WTC11 (cell line): ENCODE results near the gene CAMTA1.

Source experiments
- CBFB ChIP-seq: sonication (generic); formaldehyde crosslinking; IDR thresholded peaks from 2 replicates; pipeline ENCODE4 v1.8.1; 2022; ENCODE audit warnings: mild to moderate bottlenecking, low read depth, missing genetic modification reagents
- E2F1 ChIP-seq: sonication (generic); formaldehyde crosslinking; IDR thresholded peaks from 2 replicates; pipeline ENCODE4 v1.8.0; 2022; ENCODE audit warnings: mild to moderate bottlenecking, missing genetic modification reagents
- GABPB1 ChIP-seq: sonication (generic); formaldehyde crosslinking; IDR thresholded peaks from 2 replicates; pipeline ENCODE4 v1.8.1; 2023; ENCODE audit warnings: mild to moderate bottlenecking, missing genetic modification reagents
- MAX ChIP-seq: sonication (generic); formaldehyde crosslinking; IDR thresholded peaks from 2 replicates; pipeline ENCODE4 v1.8.0; 2022; ENCODE audit warnings: mild to moderate bottlenecking, missing genetic modification reagents
- MYBL2 ChIP-seq: sonication (generic); formaldehyde crosslinking; IDR thresholded peaks from 2 replicates; pipeline ENCODE4 v1.8.1; 2023; ENCODE audit warnings: mild to moderate bottlenecking, moderate library complexity, missing genetic modification reagents
- NR1H2 ChIP-seq: sonication (generic); formaldehyde crosslinking; IDR thresholded peaks from 2 replicates; pipeline ENCODE4 v1.9.0; 2021; ENCODE audit warnings: mild to moderate bottlenecking, moderate library complexity, missing genetic modification reagents
- TP53 ChIP-seq: sonication (generic); formaldehyde crosslinking; IDR thresholded peaks from 2 replicates; pipeline ENCODE4 v1.8.1; 2023; ENCODE audit warnings: mild to moderate bottlenecking, missing genetic modification reagents
- ZMAT4 ChIP-seq: fragments of 250-450 bp; sonication (Bioruptor Pico); IDR thresholded peaks from 2 replicates; pipeline ENCODE4 v1.9.0; 2021; ENCODE audit warnings: mild to moderate bottlenecking
- ZNF317 ChIP-seq: sonication (generic); formaldehyde crosslinking; IDR thresholded peaks from 2 replicates; pipeline ENCODE4 v1.8.1; 2023; ENCODE audit warnings: low read depth, mild to moderate bottlenecking, moderate library complexity, missing genetic modification reagents, borderline replicate concordance
- ZNF512 ChIP-seq: sonication (generic); formaldehyde crosslinking; IDR thresholded peaks from 2 replicates; pipeline ENCODE4 v1.8.1; 2022; ENCODE audit warnings: missing genetic modification reagents, borderline replicate concordance
- TF ChIP-seq, protein P1 (sequence below): fragments of 200-600 bp; IDR thresholded peaks from 2 replicates; pipeline ENCODE4 v1.8.0; 2022; ENCODE audit warnings: antibody characterized with exemption
- TF ChIP-seq, protein P2 (sequence below): sonication (generic); formaldehyde crosslinking; IDR thresholded peaks from 2 replicates; pipeline ENCODE4 v1.8.0; 2022; ENCODE audit warnings: mild to moderate bottlenecking, missing genetic modification reagents
- TF ChIP-seq, protein P3 (sequence below): sonication (generic); formaldehyde crosslinking; IDR thresholded peaks from 2 replicates; pipeline ENCODE4 v1.8.1; 2022; ENCODE audit warnings: low read depth, mild to moderate bottlenecking, moderate library complexity, missing genetic modification reagents, borderline replicate concordance

GRCh38 chr1:7575041-7575400, 789.8 kb downstream of the CAMTA1 start:
- no peak for TF ChIP-seq ZNF512 (CRISPR knock-in tag)
- no peak for TF ChIP-seq NR1H2 (CRISPR knock-in tag)
- TF ChIP-seq, protein P1, sequence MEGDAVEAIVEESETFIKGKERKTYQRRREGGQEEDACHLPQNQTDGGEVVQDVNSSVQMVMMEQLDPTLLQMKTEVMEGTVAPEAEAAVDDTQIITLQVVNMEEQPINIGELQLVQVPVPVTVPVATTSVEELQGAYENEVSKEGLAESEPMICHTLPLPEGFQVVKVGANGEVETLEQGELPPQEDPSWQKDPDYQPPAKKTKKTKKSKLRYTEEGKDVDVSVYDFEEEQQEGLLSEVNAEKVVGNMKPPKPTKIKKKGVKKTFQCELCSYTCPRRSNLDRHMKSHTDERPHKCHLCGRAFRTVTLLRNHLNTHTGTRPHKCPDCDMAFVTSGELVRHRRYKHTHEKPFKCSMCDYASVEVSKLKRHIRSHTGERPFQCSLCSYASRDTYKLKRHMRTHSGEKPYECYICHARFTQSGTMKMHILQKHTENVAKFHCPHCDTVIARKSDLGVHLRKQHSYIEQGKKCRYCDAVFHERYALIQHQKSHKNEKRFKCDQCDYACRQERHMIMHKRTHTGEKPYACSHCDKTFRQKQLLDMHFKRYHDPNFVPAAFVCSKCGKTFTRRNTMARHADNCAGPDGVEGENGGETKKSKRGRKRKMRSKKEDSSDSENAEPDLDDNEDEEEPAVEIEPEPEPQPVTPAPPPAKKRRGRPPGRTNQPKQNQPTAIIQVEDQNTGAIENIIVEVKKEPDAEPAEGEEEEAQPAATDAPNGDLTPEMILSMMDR: no peak
- TF ChIP-seq TP53 (CRISPR knock-in tag): no peak
- no peak for TF ChIP-seq MAX (CRISPR knock-in tag)
- no peak for TF ChIP-seq E2F1
- TF ChIP-seq ZMAT4: no peak
- TF ChIP-seq ZNF317 (CRISPR knock-in tag): no peak
- TF ChIP-seq MYBL2: no peak
- TF ChIP-seq, protein P2, sequence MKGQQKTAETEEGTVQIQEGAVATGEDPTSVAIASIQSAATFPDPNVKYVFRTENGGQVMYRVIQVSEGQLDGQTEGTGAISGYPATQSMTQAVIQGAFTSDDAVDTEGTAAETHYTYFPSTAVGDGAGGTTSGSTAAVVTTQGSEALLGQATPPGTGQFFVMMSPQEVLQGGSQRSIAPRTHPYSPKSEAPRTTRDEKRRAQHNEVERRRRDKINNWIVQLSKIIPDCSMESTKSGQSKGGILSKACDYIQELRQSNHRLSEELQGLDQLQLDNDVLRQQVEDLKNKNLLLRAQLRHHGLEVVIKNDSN: no peak
- TF ChIP-seq, protein P3, sequence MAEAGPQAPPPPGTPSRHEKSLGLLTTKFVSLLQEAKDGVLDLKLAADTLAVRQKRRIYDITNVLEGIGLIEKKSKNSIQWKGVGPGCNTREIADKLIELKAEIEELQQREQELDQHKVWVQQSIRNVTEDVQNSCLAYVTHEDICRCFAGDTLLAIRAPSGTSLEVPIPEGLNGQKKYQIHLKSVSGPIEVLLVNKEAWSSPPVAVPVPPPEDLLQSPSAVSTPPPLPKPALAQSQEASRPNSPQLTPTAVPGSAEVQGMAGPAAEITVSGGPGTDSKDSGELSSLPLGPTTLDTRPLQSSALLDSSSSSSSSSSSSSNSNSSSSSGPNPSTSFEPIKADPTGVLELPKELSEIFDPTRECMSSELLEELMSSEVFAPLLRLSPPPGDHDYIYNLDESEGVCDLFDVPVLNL: no peak
- TF ChIP-seq CBFB (CRISPR knock-in tag): no peak
- TF ChIP-seq GABPB1 (CRISPR knock-in tag): no peak
